Measurements from ENCODE around the gene PSPN.

- TF ChIP-seq POLR2A (IDR thresholded peaks at IDR 0.05): no peak
- TF ChIP-seq, protein P1, sequence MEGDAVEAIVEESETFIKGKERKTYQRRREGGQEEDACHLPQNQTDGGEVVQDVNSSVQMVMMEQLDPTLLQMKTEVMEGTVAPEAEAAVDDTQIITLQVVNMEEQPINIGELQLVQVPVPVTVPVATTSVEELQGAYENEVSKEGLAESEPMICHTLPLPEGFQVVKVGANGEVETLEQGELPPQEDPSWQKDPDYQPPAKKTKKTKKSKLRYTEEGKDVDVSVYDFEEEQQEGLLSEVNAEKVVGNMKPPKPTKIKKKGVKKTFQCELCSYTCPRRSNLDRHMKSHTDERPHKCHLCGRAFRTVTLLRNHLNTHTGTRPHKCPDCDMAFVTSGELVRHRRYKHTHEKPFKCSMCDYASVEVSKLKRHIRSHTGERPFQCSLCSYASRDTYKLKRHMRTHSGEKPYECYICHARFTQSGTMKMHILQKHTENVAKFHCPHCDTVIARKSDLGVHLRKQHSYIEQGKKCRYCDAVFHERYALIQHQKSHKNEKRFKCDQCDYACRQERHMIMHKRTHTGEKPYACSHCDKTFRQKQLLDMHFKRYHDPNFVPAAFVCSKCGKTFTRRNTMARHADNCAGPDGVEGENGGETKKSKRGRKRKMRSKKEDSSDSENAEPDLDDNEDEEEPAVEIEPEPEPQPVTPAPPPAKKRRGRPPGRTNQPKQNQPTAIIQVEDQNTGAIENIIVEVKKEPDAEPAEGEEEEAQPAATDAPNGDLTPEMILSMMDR (IDR thresholded peaks at IDR 0.05): no peak
Observed at GRCh38 chr19:6415591-6416190, 40.0 kb upstream of the PSPN start.
